ENCODE measurements around the gene MGAT4B. TPM values are rescaled to one million over a fixed set of nuclear protein-coding genes. Genes with fewer than 3 reads are reported as not detected.

Gene MGAT4B
- total RNA-seq, 1 experiment from 2014 or later = 613 TPM

GRCh38 chr5:179802207-179802883, 4.3 kb downstream of the MGAT4B start:
- no peak for DNase-seq
- intact Hi-C loops (cut with micrococcal nuclease; ENCODE audit: unreplicated experiment) = loop anchor here (5.0 kb wide), 1 partner anchor 180 kb away; the partner anchor contains the start of gene HNRNPH1
- no peak overlapping the region for H3K27ac Mint-ChIP-seq (ENCODE audit: unreplicated experiment)
- peaks cover 98% of the 10 kb centered on the region for H3K36me3 Mint-ChIP-seq (ENCODE audit: insufficient read depth, unreplicated experiment)
- H3K4me3 Mint-ChIP-seq (ENCODE audit: low read depth, unreplicated experiment) = peak overlapping the region; percentile 95
- H3K9me3 Mint-ChIP-seq (ENCODE audit: low read depth, unreplicated experiment) = no peaks in the 10 kb centered on the region
- no peak for TF ChIP-seq CTCF (IDR thresholded peaks at IDR 0.05; ENCODE audit: unreplicated experiment)
- peaks cover 26% of the 10 kb centered on the region for H3K4me1 Mint-ChIP-seq (ENCODE audit: low read depth, unreplicated experiment)
- CTCF ChIA-PET = no interaction called here
- no TSS peak for BruUV-seq (replicated peaks)
- H3K27me3 Mint-ChIP-seq (ENCODE audit: unreplicated experiment) = no peaks in the 10 kb centered on the region

GRCh38 chr5:179801304-179802206, 5.1 kb downstream of the MGAT4B start:
- CTCF ChIA-PET = no interaction called here
- peaks cover 98% of the 10 kb centered on the region for H3K36me3 Mint-ChIP-seq (ENCODE audit: insufficient read depth, unreplicated experiment)
- no peak overlapping the region for H3K4me3 Mint-ChIP-seq (ENCODE audit: low read depth, unreplicated experiment)
- H3K9me3 Mint-ChIP-seq (ENCODE audit: low read depth, unreplicated experiment) = no peaks in the 10 kb centered on the region
- no peaks in the 10 kb centered on the region for H3K27me3 Mint-ChIP-seq (ENCODE audit: unreplicated experiment)
- DNase-seq = no peak
- BruUV-seq (replicated peaks) = no TSS peak
- TF ChIP-seq CTCF (IDR thresholded peaks at IDR 0.05; ENCODE audit: unreplicated experiment) = no peak
- peaks cover 34% of the 10 kb centered on the region for H3K4me1 Mint-ChIP-seq (ENCODE audit: low read depth, unreplicated experiment)
- intact Hi-C loops (cut with micrococcal nuclease; ENCODE audit: unreplicated experiment) = loop anchor here (5.0 kb wide), 1 partner anchor 179 kb away; the partner anchor contains the start of gene HNRNPH1
- no peak overlapping the region for H3K27ac Mint-ChIP-seq (ENCODE audit: unreplicated experiment)

GRCh38 chr5:179800696-179801201, 5.9 kb downstream of the MGAT4B start:
- Mint-ChIP-seq H3K27me3 (ENCODE audit: unreplicated experiment) (no peaks in the 10 kb centered on the region), H3K9me3 (ENCODE audit: low read depth, unreplicated experiment) (no peaks in the 10 kb centered on the region), H3K4me3 (ENCODE audit: low read depth, unreplicated experiment) (no peak overlapping the region), H3K4me1 (ENCODE audit: low read depth, unreplicated experiment) (peaks cover 36% of the 10 kb centered on the region), H3K36me3 (ENCODE audit: insufficient read depth, unreplicated experiment) (peaks cover 100% of the 10 kb centered on the region), H3K27ac (ENCODE audit: unreplicated experiment) (no peak overlapping the region)
- no peak for DNase-seq
- TF ChIP-seq CTCF (IDR thresholded peaks at IDR 0.05; ENCODE audit: unreplicated experiment) = no peak
- intact Hi-C loops (cut with micrococcal nuclease; ENCODE audit: unreplicated experiment) = loop anchor here (5.0 kb wide), 1 partner anchor 178 kb away; the partner anchor contains the start of gene HNRNPH1
- CTCF ChIA-PET = no interaction called here
- no TSS peak for BruUV-seq (replicated peaks)

- H3K4me3 Mint-ChIP-seq (ENCODE audit: low read depth, unreplicated experiment) = no peak overlapping the region
- CTCF ChIA-PET = no interaction called here
- no TSS peak for BruUV-seq (replicated peaks)
- peaks cover 100% of the 10 kb centered on the region for H3K36me3 Mint-ChIP-seq (ENCODE audit: insufficient read depth, unreplicated experiment)
- no peaks in the 10 kb centered on the region for H3K27me3 Mint-ChIP-seq (ENCODE audit: unreplicated experiment)
- no peak overlapping the region for H3K27ac Mint-ChIP-seq (ENCODE audit: unreplicated experiment)
- H3K4me1 Mint-ChIP-seq (ENCODE audit: low read depth, unreplicated experiment) = peaks cover 36% of the 10 kb centered on the region
- H3K9me3 Mint-ChIP-seq (ENCODE audit: low read depth, unreplicated experiment) = no peaks in the 10 kb centered on the region
- no peak for TF ChIP-seq CTCF (IDR thresholded peaks at IDR 0.05; ENCODE audit: unreplicated experiment)
- intact Hi-C loops (cut with micrococcal nuclease; ENCODE audit: unreplicated experiment) = loop anchor here (5.0 kb wide), 1 partner anchor 178 kb away; the partner anchor contains the start of gene HNRNPH1
- DNase-seq = no peak
Measured at GRCh38 chr5:179800071-179800695, 6.5 kb downstream of the MGAT4B start.
